Thyroid gland (tissue), 4 donors: ENCODE results near the gene SLC17A7. TPM values are rescaled to one million over a fixed set of nuclear protein-coding genes. Genes with fewer than 3 reads are reported as not detected.

Source experiments
- DNase-seq, 2 donors: peaks; one replicate each; pipeline ENCODE4 v3.0.0-alpha.2; 2019
- H3K27ac ChIP-seq, 3 donors: fragments of 200-600 bp; sonication (generic); 1 replicate in 2 of 3; 2 replicates in 1 of 3; pipeline ENCODE4 v1.5.1; 2016 to 2019; ENCODE audit warnings: mild to moderate bottlenecking in 1 of 3, moderate library complexity in 1 of 3
- H3K27me3 ChIP-seq: fragments of 200-600 bp; sonication (generic); one replicate; pipeline ENCODE4 v1.5.1; 2019
- H3K36me3 ChIP-seq, 2 donors: fragments of 200-600 bp; sonication (generic); one replicate each; pipeline ENCODE4 v1.5.1; 2016 to 2019
- H3K4me1 ChIP-seq, 2 donors: fragments of 200-600 bp; sonication (generic); one replicate each; pipeline ENCODE4 v1.5.1; 2017 to 2019
- H3K4me3 ChIP-seq, 3 donors: fragments of 200-600 bp; sonication (generic); replicated peaks in 1 of 3; 1 replicate in 2 of 3; 2 replicates in 1 of 3; pipeline ENCODE4 v1.5.1; 2016; ENCODE audit warnings: mild to moderate bottlenecking in 1 of 3
- H3K9me3 ChIP-seq: fragments of 200-600 bp; sonication (generic); one replicate; pipeline ENCODE4 v1.5.1; 2017
- POLR2A ChIP-seq, 2 donors: fragments of 450-650 bp; IDR thresholded peaks; one replicate each; pipeline ENCODE4 v1.6.1; 2017; ENCODE audit warnings: antibody characterized with exemption in 2 of 2, mild to moderate bottlenecking in 2 of 2, moderate library complexity in 1 of 2
- WGBS, 2 donors: methylation state at CpG; one replicate each; pipeline ENCODE4 v1.1.5; 2017; 5-methylcytosine and 5-hydroxymethylcytosine counted together
- intact Hi-C: fragments of 100-400 bp; cut with DNase I; formaldehyde crosslinking; loops from one replicate; pipeline ENCODE4 v1.15.1; 2023
- total RNA-seq, 4 donors: library from RNA; depleted of rRNA; stranded (reverse); fragments of >200 nt; gene quantifications; one replicate each; pipeline ENCODE4 v1.2.3, GENCODE V29; 2016
- TF ChIP-seq, protein P1 (sequence below), 6 experiments: fragments of 200-600 bp in 3 of 6; fragments of 450-650 bp in 3 of 6; sonication (generic) in 3 of 6; IDR thresholded peaks; one replicate each; pipeline ENCODE4 v1.5.1; 2016 to 2019; ENCODE audit warnings: antibody characterized with exemption in 6 of 6, mild to moderate bottlenecking in 2 of 6, inconsistent platforms in 1 of 6, moderate library complexity in 1 of 6

Gene SLC17A7
- total RNA-seq, 4 donors from 2014 or later, result 0.73 to 1.5 (median 1.3) TPM

DNA sequence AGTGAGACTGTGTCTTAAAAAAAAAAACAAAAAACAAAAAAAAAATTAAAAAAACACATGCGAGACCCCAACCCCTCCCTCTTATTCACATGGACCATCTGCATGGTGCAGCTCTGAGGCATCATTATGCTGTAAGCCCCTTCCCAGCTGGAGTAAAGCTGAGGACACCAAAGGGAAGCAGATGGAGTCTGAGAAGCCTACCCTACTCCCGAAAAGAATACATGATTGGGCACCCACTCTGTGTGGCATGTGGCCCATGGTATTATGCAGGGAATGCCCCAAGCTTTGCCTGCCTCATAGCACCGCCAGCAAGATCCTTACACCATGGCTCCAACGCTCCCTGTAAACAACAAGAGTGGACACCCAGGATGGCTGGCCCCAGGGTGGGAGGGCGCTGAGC is 22.8 kb downstream of the SLC17A7 start:
- intact Hi-C loops, result no loop called here
- Histone ChIP-seq H3K27ac (no peak overlapping the region), H3K36me3 (no peaks in the 10 kb centered on the region), H3K9me3 (no peaks in the 10 kb centered on the region), H3K27me3 (peaks cover 12% of the 10 kb centered on the region), H3K4me3 (no peak overlapping the region), H3K4me1 (peaks cover 0 to 23% of the 10 kb centered on the region in 2 donors)
- 86 to 92% methylated on average over 5 of the region's 5 CpGs for WGBS, 2 donors
- no peak for DNase-seq
- TF ChIP-seq, protein P1, sequence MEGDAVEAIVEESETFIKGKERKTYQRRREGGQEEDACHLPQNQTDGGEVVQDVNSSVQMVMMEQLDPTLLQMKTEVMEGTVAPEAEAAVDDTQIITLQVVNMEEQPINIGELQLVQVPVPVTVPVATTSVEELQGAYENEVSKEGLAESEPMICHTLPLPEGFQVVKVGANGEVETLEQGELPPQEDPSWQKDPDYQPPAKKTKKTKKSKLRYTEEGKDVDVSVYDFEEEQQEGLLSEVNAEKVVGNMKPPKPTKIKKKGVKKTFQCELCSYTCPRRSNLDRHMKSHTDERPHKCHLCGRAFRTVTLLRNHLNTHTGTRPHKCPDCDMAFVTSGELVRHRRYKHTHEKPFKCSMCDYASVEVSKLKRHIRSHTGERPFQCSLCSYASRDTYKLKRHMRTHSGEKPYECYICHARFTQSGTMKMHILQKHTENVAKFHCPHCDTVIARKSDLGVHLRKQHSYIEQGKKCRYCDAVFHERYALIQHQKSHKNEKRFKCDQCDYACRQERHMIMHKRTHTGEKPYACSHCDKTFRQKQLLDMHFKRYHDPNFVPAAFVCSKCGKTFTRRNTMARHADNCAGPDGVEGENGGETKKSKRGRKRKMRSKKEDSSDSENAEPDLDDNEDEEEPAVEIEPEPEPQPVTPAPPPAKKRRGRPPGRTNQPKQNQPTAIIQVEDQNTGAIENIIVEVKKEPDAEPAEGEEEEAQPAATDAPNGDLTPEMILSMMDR (IDR thresholded peaks at IDR 0.05), result no peak
- TF ChIP-seq POLR2A (IDR thresholded peaks at IDR 0.05), result no peak

DNA sequence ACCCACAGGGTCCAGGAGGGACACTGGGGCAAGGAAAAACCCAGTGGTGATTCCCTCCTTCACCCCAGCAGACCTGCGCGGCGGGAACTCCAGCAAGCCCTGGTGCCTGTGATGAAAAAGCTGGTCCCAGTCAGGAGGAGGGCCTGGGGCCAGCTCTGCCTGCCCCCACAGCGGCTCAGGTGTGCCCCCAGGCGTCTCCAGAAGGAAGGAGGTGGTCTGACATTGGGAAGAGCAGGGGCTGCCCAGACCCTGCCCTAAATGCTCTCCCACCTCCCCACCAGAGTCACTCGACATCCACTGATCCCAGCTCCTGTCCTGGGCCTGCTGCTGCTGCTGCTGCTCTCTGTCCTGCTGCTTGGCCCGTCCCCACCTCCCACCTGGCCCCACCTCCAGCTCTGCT is 24.2 kb downstream of the SLC17A7 start:
- intact Hi-C loops, result no loop called here
- WGBS, 2 donors, result 37 to 50% methylated on average over 5 of the region's 7 CpGs
- H3K27ac ChIP-seq, result no peak overlapping the region
- TF ChIP-seq, protein P1 (IDR thresholded peaks at IDR 0.05), result no peak
- no peak for TF ChIP-seq POLR2A (IDR thresholded peaks at IDR 0.05)
- peaks cover 0 to 12% of the 10 kb centered on the region in 2 donors for H3K4me1 ChIP-seq
- no peaks in the 10 kb centered on the region for H3K36me3 ChIP-seq
- no peaks in the 10 kb centered on the region for H3K27me3 ChIP-seq
- no peaks in the 10 kb centered on the region for H3K9me3 ChIP-seq
- H3K4me3 ChIP-seq, result no peak overlapping the region
- DNase-seq, result no peak

DNA sequence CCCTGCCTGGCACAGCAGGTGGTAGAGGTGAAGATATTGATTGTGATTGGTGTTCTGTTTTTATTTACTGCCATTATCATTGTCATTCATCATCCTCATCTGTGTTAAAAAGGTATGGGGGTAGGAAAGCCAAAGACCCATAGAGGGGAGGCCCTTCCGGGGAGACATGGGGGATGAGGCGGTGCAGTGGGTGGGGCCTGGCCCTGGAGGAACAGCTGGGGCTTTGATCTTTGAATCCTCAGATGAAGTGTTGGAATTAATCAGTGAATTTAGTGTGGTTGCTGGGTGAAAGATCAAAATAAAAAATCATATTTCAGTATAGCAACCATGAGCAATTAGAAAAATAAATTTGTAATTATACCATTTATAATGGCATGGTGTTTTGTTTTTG is 25.5 kb downstream of the SLC17A7 start:
- Histone ChIP-seq H3K27me3 (no peaks in the 10 kb centered on the region), H3K36me3 (no peaks in the 10 kb centered on the region), H3K4me1 (peaks cover 0 to 6% of the 10 kb centered on the region in 2 donors), H3K9me3 (no peaks in the 10 kb centered on the region), H3K27ac (no peak overlapping the region), H3K4me3 (no peak overlapping the region)
- 85 to 88% methylated on average over 2 of the region's 2 CpGs for WGBS, 2 donors
- TF ChIP-seq POLR2A (IDR thresholded peaks at IDR 0.05), result no peak
- TF ChIP-seq, protein P1 (IDR thresholded peaks at IDR 0.05), result no peak
- intact Hi-C loops, result no loop called here
- no peak for DNase-seq

DNA sequence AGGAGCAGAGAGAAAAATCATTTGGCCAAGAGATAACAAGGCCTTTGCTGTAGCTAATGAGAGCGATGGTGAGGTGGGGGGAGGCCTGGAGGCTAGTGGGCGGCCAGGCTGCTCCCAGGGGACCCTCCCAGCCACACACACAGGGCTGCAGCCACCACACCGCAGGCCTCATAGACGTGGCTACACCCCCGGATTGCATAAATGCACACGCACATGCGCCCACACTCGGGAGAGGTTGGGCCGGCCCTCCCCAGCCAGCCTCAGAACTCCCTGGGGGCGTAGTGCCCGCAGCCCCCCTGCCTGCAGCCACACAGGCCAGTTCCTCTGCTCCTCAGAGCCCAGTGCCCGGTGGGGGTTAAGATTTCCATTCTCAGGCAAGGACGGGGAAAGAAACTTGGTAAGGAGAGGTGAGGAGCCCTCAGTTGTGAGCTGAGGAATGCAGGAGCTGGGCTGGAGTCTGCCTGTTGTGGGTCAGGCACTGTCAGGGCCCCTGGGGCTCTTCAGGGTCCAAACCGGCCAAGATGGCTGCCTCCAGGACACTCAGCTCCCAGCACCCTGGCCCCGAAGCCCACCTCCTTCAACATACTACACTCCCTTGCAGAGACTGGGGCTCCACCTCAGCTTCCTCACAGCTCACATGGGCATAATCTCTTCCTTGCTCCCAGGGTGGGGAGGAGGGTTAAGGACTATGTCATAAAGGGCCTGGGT is 26.1 kb downstream of the SLC17A7 start:
- WGBS, 2 donors, result 58 to 66% methylated on average over 7 to 13 of the region's 15 CpGs

DNA sequence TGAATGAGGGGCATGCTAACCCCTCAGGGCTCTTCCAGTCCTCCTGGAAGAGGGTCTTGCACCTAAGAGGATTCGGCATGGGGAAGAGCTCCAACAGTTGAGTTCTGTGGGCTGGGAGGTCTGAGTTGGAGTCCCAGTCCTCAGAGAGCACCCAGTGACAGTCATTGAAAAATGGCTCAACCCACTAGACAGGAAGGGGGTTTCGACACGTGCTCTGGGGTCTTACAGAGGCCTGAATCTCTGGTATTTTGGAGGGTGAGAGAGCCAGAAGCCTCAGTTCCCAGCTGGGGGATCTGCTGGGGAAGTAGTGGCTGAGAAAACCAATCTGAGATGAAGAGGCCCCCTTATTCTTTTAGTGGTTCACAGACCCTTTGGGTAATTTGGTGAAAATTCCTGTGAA is 27.1 kb downstream of the SLC17A7 start:
- H3K27me3 ChIP-seq, result no peaks in the 10 kb centered on the region
- H3K36me3 ChIP-seq, result no peaks in the 10 kb centered on the region
- H3K27ac ChIP-seq, result no peak overlapping the region
- WGBS, 2 donors, result 90 to 94% methylated on average over 3 of the region's 3 CpGs
- intact Hi-C loops, result no loop called here
- no peaks in the 10 kb centered on the region for H3K9me3 ChIP-seq
- H3K4me3 ChIP-seq, result no peak overlapping the region
- TF ChIP-seq POLR2A (IDR thresholded peaks at IDR 0.05), result no peak
- TF ChIP-seq, protein P1 (IDR thresholded peaks at IDR 0.05), result no peak
- peaks cover 0 to 5% of the 10 kb centered on the region in 2 donors for H3K4me1 ChIP-seq
- DNase-seq, result no peak

More for the DNA sequence above, 26.1 kb downstream of the SLC17A7 start:
- intact Hi-C loops, result no loop called here
- Histone ChIP-seq H3K36me3 (no peaks in the 10 kb centered on the region), H3K27me3 (no peaks in the 10 kb centered on the region), H3K4me3 (no peak overlapping the region), H3K27ac (no peak overlapping the region), H3K9me3 (no peaks in the 10 kb centered on the region), H3K4me1 (peaks cover 0 to under 1% of the 10 kb centered on the region in 2 donors)
- DNase-seq, result no peak
- TF ChIP-seq POLR2A (IDR thresholded peaks at IDR 0.05), result no peak
- TF ChIP-seq, protein P1 (IDR thresholded peaks at IDR 0.05), result no peak
